ENCODE data around the gene TSPAN9.

DNA sequence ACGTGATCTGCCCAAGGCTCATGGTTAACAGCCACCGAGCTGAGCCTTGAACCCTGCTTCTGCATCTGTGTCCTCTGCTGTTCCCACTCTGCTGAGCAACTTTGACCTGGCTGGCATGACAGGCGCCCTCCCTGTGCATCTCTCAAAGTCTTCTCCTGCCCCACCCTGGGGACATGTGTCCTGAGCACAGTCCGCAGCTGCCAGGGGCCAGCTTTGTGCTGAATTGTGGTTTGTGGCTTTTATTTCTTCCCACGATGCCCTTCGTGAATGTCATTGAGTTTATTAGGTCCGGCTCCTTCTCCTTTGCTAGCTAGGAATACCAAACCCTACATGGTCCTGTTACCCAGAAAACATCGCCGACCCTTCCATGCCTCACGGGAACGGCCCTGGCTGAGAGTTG, 161.0 kb downstream of the TSPAN9 start:
- TF ChIP-seq, protein P1, sequence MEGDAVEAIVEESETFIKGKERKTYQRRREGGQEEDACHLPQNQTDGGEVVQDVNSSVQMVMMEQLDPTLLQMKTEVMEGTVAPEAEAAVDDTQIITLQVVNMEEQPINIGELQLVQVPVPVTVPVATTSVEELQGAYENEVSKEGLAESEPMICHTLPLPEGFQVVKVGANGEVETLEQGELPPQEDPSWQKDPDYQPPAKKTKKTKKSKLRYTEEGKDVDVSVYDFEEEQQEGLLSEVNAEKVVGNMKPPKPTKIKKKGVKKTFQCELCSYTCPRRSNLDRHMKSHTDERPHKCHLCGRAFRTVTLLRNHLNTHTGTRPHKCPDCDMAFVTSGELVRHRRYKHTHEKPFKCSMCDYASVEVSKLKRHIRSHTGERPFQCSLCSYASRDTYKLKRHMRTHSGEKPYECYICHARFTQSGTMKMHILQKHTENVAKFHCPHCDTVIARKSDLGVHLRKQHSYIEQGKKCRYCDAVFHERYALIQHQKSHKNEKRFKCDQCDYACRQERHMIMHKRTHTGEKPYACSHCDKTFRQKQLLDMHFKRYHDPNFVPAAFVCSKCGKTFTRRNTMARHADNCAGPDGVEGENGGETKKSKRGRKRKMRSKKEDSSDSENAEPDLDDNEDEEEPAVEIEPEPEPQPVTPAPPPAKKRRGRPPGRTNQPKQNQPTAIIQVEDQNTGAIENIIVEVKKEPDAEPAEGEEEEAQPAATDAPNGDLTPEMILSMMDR (IDR thresholded peaks at IDR 0.05) = no peak
- TF ChIP-seq POLR2AphosphoS5 (IDR thresholded peaks at IDR 0.05; ENCODE audit: low read depth, low read length) = no peak
- TF ChIP-seq EP300 (IDR thresholded peaks at IDR 0.05; ENCODE audit: borderline replicate concordance in 1 of 2, low read depth in 1 of 2, low read length in 1 of 2) = no peak
- TF ChIP-seq RAD21 (IDR thresholded peaks at IDR 0.05; ENCODE audit: low read length) = no peak
- TF ChIP-seq TEAD4 (IDR thresholded peaks at IDR 0.05; ENCODE audit: borderline replicate concordance, insufficient read depth) = no peak
- no peak for TF ChIP-seq MAX (IDR thresholded peaks at IDR 0.05; ENCODE audit: low read depth)

All from SK-N-SH (cell line).